Pancreas (tissue), 10 donors: ENCODE data around the gene NLRC3. TPM values are rescaled to one million over a fixed set of nuclear protein-coding genes. Genes with fewer than 3 reads are reported as not detected.

ENCODE experiments used
- ATAC-seq, 4 donors: fragments of 200-7000 bp; cut with Tn5 transposase; one replicate each; pipeline versions ENCODE4 v1.8.0 to v1.9.1; 2020; ENCODE audit warnings: mild to moderate bottlenecking in 4 of 4, moderate library complexity in 4 of 4
- DNase-seq, 6 donors: peaks; one replicate each; pipeline ENCODE4 v3.0.0-alpha.2; 2020
- FAIRE-seq: peaks from 2 replicates; lab custom pipeline; 2012; peaks lifted over from hg19 to GRCh38; lab: Jason Lieb, UNC
- H3K27ac ChIP-seq, 4 donors: fragments of 200-600 bp; sonication (generic); 1 replicate in 3 of 4; 2 replicates in 1 of 4; pipeline versions ENCODE4 v1.5.0 to v1.8.0; 2020
- H3K27me3 ChIP-seq, 4 donors: fragments of 200-600 bp; one replicate each; pipeline ENCODE4 v1.8.0; 2021
- H3K36me3 ChIP-seq, 3 donors: fragments of 200-600 bp; sonication (generic) in 1 of 3; one replicate each; pipeline versions ENCODE4 v1.5.0 to v1.8.0; 2020 to 2021
- H3K4me1 ChIP-seq, 3 donors: fragments of 200-600 bp; one replicate each; pipeline ENCODE4 v1.8.0; 2021
- H3K4me3 ChIP-seq, 4 donors: fragments of 200-600 bp; sonication (generic) in 2 of 4; one replicate each; pipeline versions ENCODE4 v1.5.0 to v1.8.0; 2020 to 2021
- H3K9me3 ChIP-seq, 4 donors: fragments of 200-600 bp; one replicate each; pipeline ENCODE4 v1.8.0; 2021
- WGBS, 2 donors: extraction: QIAGEN DNeasy Blood & Tissue Kit; methylation state at CpG; one replicate each; pipeline ENCODE4 v1.1.7; 2013; 5-methylcytosine and 5-hydroxymethylcytosine counted together
- intact Hi-C, 3 donors: fragments of 100-400 bp; cut with DNase I; formaldehyde crosslinking; loops; one replicate each; pipeline versions ENCODE4 v1.11.1 to v1.14.2; 2022
- polyA plus RNA-seq, 2 donors: library from polyadenylated mRNA; stranded (reverse); fragments of 200-250 nt; gene quantifications; one replicate each; pipeline ENCODE4 v1.2.3, GENCODE V29; 2013
- total RNA-seq, 6 donors: library from RNA; stranded (reverse); fragmentation: NEBNext Ultra II Directional in 4 of 6; extraction: Animal tissue kit (Norgen Biotek cat#: 25700) in 4 of 6; gene quantifications; one replicate each; pipeline versions ENCODE4 v1.2.1 to v1.2.4, GENCODE V29; 2021 to 2023
- TF ChIP-seq, protein P1 (sequence below), 4 donors: fragments of 200-600 bp; sonication (generic) in 3 of 4; IDR thresholded peaks; one replicate each; pipeline versions ENCODE4 v1.5.0 to v1.8.0; 2021; ENCODE audit warnings: antibody characterized with exemption in 4 of 4
- donor health status: healthy with polysubstance abuse.
- donor health status: DM: no; HTN: no; CAD: no; lungs with moderate emphysema.
- donor health status: DM: no; HTN: no; CAD: no.
- donor health status: control.
- donor health status: control.
- donor health status: Bipolar disorder and iron deficiency.
- donor health status: DM: yes; HTN: yes; CAD: no.
- donor health status: DM: no; HTN: no; CAD: no.
- donor health status: DM: no; HTN: no; CAD: no.
- donor health status: DM: yes; HTN: yes; CAD: no.

Gene NLRC3
- total and polyA plus RNA-seq, 8 donors = 0.12 to 0.87 (median 0.44) TPM

- WGBS, 2 donors = 89 to 91% methylated on average over 25 of the region's 25 CpGs
- no peak for ATAC-seq
- intact Hi-C loops = no loop called here
- Histone ChIP-seq H3K27me3 (no peaks in the 10 kb centered on the region), H3K9me3 (no peaks in the 10 kb centered on the region), H3K4me1 (no peaks in the 10 kb centered on the region), H3K36me3 (no peaks in the 10 kb centered on the region), H3K4me3 (no peak overlapping the region), H3K27ac (no peak overlapping the region)
- TF ChIP-seq, protein P1, sequence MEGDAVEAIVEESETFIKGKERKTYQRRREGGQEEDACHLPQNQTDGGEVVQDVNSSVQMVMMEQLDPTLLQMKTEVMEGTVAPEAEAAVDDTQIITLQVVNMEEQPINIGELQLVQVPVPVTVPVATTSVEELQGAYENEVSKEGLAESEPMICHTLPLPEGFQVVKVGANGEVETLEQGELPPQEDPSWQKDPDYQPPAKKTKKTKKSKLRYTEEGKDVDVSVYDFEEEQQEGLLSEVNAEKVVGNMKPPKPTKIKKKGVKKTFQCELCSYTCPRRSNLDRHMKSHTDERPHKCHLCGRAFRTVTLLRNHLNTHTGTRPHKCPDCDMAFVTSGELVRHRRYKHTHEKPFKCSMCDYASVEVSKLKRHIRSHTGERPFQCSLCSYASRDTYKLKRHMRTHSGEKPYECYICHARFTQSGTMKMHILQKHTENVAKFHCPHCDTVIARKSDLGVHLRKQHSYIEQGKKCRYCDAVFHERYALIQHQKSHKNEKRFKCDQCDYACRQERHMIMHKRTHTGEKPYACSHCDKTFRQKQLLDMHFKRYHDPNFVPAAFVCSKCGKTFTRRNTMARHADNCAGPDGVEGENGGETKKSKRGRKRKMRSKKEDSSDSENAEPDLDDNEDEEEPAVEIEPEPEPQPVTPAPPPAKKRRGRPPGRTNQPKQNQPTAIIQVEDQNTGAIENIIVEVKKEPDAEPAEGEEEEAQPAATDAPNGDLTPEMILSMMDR (IDR thresholded peaks at IDR 0.05) = no peak
- no peak for FAIRE-seq
- no peak for DNase-seq
Observed at GRCh38 chr16:3589991-3590701, 12.9 kb upstream of the NLRC3 start.

GRCh38 chr16:3589441-3589921 is 12.3 kb upstream of the NLRC3 start:
- Histone ChIP-seq H3K9me3 (no peaks in the 10 kb centered on the region), H3K27ac (no peak overlapping the region), H3K4me1 (no peaks in the 10 kb centered on the region), H3K4me3 (no peak overlapping the region), H3K27me3 (no peaks in the 10 kb centered on the region), H3K36me3 (no peaks in the 10 kb centered on the region)
- ATAC-seq (peak in 2 of 4 donors; percentile 55 to 59), DNase-seq (no peak), FAIRE-seq (no peak)
- 91 to 92% methylated on average over 27 of the region's 27 CpGs for WGBS, 2 donors
- TF ChIP-seq, protein P1 (IDR thresholded peaks at IDR 0.05) = no peak
- intact Hi-C loops = no loop called here

- no peak for DNase-seq
Observed at GRCh38 chr16:3589001-3589400, 11.8 kb upstream of the NLRC3 start.

GRCh38 chr16:3587547-3588110 is 10.4 kb upstream of the NLRC3 start:
- Histone ChIP-seq H3K4me3 (no peak overlapping the region), H3K4me1 (no peaks in the 10 kb centered on the region), H3K36me3 (no peaks in the 10 kb centered on the region), H3K27me3 (no peaks in the 10 kb centered on the region), H3K9me3 (no peaks in the 10 kb centered on the region), H3K27ac (no peak overlapping the region)
- FAIRE-seq = no peak
- TF ChIP-seq, protein P1 (IDR thresholded peaks at IDR 0.05) = no peak
- intact Hi-C loops = no loop called here
- WGBS, 2 donors = 89 to 91% methylated on average over 15 of the region's 15 CpGs
- no peak for DNase-seq
- no peak for ATAC-seq

More at GRCh38 chr16:3589001-3589400, 11.8 kb upstream of the NLRC3 start:
- intact Hi-C loops = no loop called here
- Histone ChIP-seq H3K9me3 (no peaks in the 10 kb centered on the region), H3K27me3 (no peaks in the 10 kb centered on the region), H3K4me1 (no peaks in the 10 kb centered on the region), H3K36me3 (no peaks in the 10 kb centered on the region), H3K27ac (no peak overlapping the region), H3K4me3 (no peak overlapping the region)
- FAIRE-seq (no peak), ATAC-seq (no peak)
- WGBS, 2 donors = 91 to 92% methylated on average over 20 to 22 of the region's 22 CpGs
- TF ChIP-seq, protein P1 (IDR thresholded peaks at IDR 0.05) = no peak

- H3K36me3 ChIP-seq = no peaks in the 10 kb centered on the region
- WGBS, 2 donors = 97% methylated on average over 8 of the region's 8 CpGs
- no peaks in the 10 kb centered on the region for H3K9me3 ChIP-seq
- DNase-seq (no peak), FAIRE-seq (no peak), ATAC-seq (no peak)
- H3K4me3 ChIP-seq = no peak overlapping the region
- H3K27me3 ChIP-seq = no peaks in the 10 kb centered on the region
- H3K27ac ChIP-seq = no peak overlapping the region
- H3K4me1 ChIP-seq = no peaks in the 10 kb centered on the region
- TF ChIP-seq, protein P1 (IDR thresholded peaks at IDR 0.05) = no peak
- intact Hi-C loops = no loop called here
Observed at GRCh38 chr16:3584412-3584811, 7.2 kb upstream of the NLRC3 start.
